ACC112 (cell line): Measurements from ENCODE around the gene UBE2Q1.
A peak's percentile ranks its signal among the peaks of the same experiment; 100 is the strongest.

ENCODE experiments used
- H2AFZ ChIP-seq: fragments of 200-600 bp; sonication (generic); one replicate; pipeline ENCODE4 v1.6.0; 2017; ENCODE audit warnings: antibody characterized with exemption, low read length; ENCODE audit not compliant: unreplicated experiment
- H3K27ac ChIP-seq: fragments of 200-600 bp; sonication (generic); 2 replicates; pipeline ENCODE4 v1.5.1; 2014; ENCODE audit warnings: low read depth, mild to moderate bottlenecking, antibody characterized with exemption, low read length, moderate library complexity
- H3K27me3 ChIP-seq: fragments of 200-600 bp; sonication (generic); 2 replicates; pipeline ENCODE4 v1.6.1; 2014; ENCODE audit warnings: mild to moderate bottlenecking, antibody characterized with exemption, low read length, moderate library complexity, mixed read lengths; ENCODE audit not compliant: insufficient read depth
- H3K36me3 ChIP-seq: fragments of 200-600 bp; sonication (generic); 2 replicates; pipeline ENCODE4 v1.6.1; 2016; ENCODE audit warnings: mild to moderate bottlenecking, antibody characterized with exemption, low read length, moderate library complexity, mixed read lengths; ENCODE audit not compliant: insufficient read depth
- H3K4me1 ChIP-seq: fragments of 200-600 bp; sonication (generic); one replicate; pipeline ENCODE4 v1.6.1; 2016; ENCODE audit warnings: low read length, mixed read lengths; ENCODE audit not compliant: insufficient read depth, unreplicated experiment, control insufficient read depth
- H3K4me3 ChIP-seq: fragments of 200-600 bp; sonication (generic); 2 replicates; pipeline ENCODE4 v1.5.1; 2014; ENCODE audit warnings: mild to moderate bottlenecking, low read depth, low read length
- H3K79me2 ChIP-seq: fragments of 200-600 bp; sonication (generic); one replicate; pipeline ENCODE4 v1.6.0; 2016; ENCODE audit warnings: low read length; ENCODE audit not compliant: control insufficient read depth, unreplicated experiment, insufficient read depth

Gene UBE2Q1

GRCh38 chr1:154577346-154578057 is 19.0 kb upstream of the UBE2Q1 start:
- H3K79me2 ChIP-seq = no peaks in the 10 kb centered on the region
- H3K36me3 ChIP-seq = peaks cover 13% of the 10 kb centered on the region; the same call in 1 of the 2 replicates
- H3K4me1 ChIP-seq = no peaks in the 10 kb centered on the region
- H3K27me3 ChIP-seq = no peaks in the 10 kb centered on the region
- H3K27ac ChIP-seq = no peak overlapping the region
- H3K4me3 ChIP-seq = no peak overlapping the region
- H2AFZ ChIP-seq = no peak overlapping the region

GRCh38 chr1:154575951-154576566 is 17.6 kb upstream of the UBE2Q1 start:
- Histone ChIP-seq H3K4me3 (no peak overlapping the region), H3K79me2 (no peaks in the 10 kb centered on the region), H2AFZ (no peak overlapping the region), H3K27ac (no peak overlapping the region), H3K4me1 (no peaks in the 10 kb centered on the region), H3K27me3 (no peaks in the 10 kb centered on the region), H3K36me3 (peaks cover 4% of the 10 kb centered on the region; the same call in 1 of the 2 replicates)

- H3K79me2 ChIP-seq = no peaks in the 10 kb centered on the region
- no peaks in the 10 kb centered on the region for H3K4me1 ChIP-seq
- H3K4me3 ChIP-seq = no peak overlapping the region
- H3K36me3 ChIP-seq = no peaks in the 10 kb centered on the region
- peaks cover under 1% of the 10 kb centered on the region; the same call in 1 of the 2 replicates for H3K27me3 ChIP-seq
- H2AFZ ChIP-seq = no peak overlapping the region
- H3K27ac ChIP-seq = no peak overlapping the region
These were observed 16.9 kb upstream of the UBE2Q1 start for GRCh38 chr1:154575147-154575927.

- Histone ChIP-seq H3K79me2 (no peaks in the 10 kb centered on the region), H3K27me3 (peaks cover 4% of the 10 kb centered on the region), H3K4me3 (no peak overlapping the region), H3K27ac (no peak overlapping the region), H2AFZ (no peak overlapping the region), H3K36me3 (no peaks in the 10 kb centered on the region), H3K4me1 (no peaks in the 10 kb centered on the region)
These were observed 16.3 kb upstream of the UBE2Q1 start for GRCh38 chr1:154574716-154575115.

GRCh38 chr1:154573168-154573510 is 14.7 kb upstream of the UBE2Q1 start:
- no peaks in the 10 kb centered on the region for H3K36me3 ChIP-seq
- H3K79me2 ChIP-seq = no peaks in the 10 kb centered on the region
- H3K4me3 ChIP-seq = no peak overlapping the region
- no peak overlapping the region for H2AFZ ChIP-seq
- no peak overlapping the region for H3K27ac ChIP-seq
- H3K4me1 ChIP-seq = no peaks in the 10 kb centered on the region
- peaks cover 13% of the 10 kb centered on the region for H3K27me3 ChIP-seq

- no peak overlapping the region for H3K4me3 ChIP-seq
- H3K36me3 ChIP-seq = no peaks in the 10 kb centered on the region
- H3K27ac ChIP-seq = no peak overlapping the region
- no peaks in the 10 kb centered on the region for H3K79me2 ChIP-seq
- no peaks in the 10 kb centered on the region for H3K4me1 ChIP-seq
- H2AFZ ChIP-seq = no peak overlapping the region
- H3K27me3 ChIP-seq = peaks cover 17% of the 10 kb centered on the region
These were observed 14.2 kb upstream of the UBE2Q1 start for GRCh38 chr1:154572468-154573167.

GRCh38 chr1:154571964-154572288 is 13.5 kb upstream of the UBE2Q1 start:
- Histone ChIP-seq H3K4me3 (no peak overlapping the region), H3K27ac (no peak overlapping the region), H3K36me3 (no peaks in the 10 kb centered on the region), H2AFZ (no peak overlapping the region), H3K27me3 (peaks cover 24% of the 10 kb centered on the region), H3K79me2 (no peaks in the 10 kb centered on the region), H3K4me1 (no peaks in the 10 kb centered on the region)

GRCh38 chr1:154571244-154571963 is 12.9 kb upstream of the UBE2Q1 start:
- Histone ChIP-seq H3K4me3 (no peak overlapping the region), H3K27ac (no peak overlapping the region), H3K79me2 (no peaks in the 10 kb centered on the region), H3K36me3 (no peaks in the 10 kb centered on the region), H3K27me3 (peaks cover 29% of the 10 kb centered on the region), H2AFZ (no peak overlapping the region), H3K4me1 (no peaks in the 10 kb centered on the region)

GRCh38 chr1:154568157-154568815 is 9.8 kb upstream of the UBE2Q1 start:
- H3K27ac ChIP-seq = no peak overlapping the region
- no peaks in the 10 kb centered on the region for H3K79me2 ChIP-seq
- no peaks in the 10 kb centered on the region for H3K4me1 ChIP-seq
- H3K4me3 ChIP-seq = peak overlapping the region; percentile 33; the same call in 1 of the 2 replicates
- peaks cover 44% of the 10 kb centered on the region for H3K27me3 ChIP-seq
- H2AFZ ChIP-seq = no peak overlapping the region
- H3K36me3 ChIP-seq = no peaks in the 10 kb centered on the region
